Suprapubic skin (tissue), 4 donors: ENCODE measurements around the gene FYB2.

Experiments used
- CTCF ChIP-seq, 2 donors: fragments of 200-600 bp in 1 of 2; fragments of 450-650 bp in 1 of 2; sonication (generic) in 1 of 2; IDR thresholded peaks; one replicate each; pipeline ENCODE4 v1.5.1; 2016 to 2019; ENCODE audit warnings: antibody characterized with exemption in 2 of 2, mild to moderate bottlenecking in 1 of 2, moderate library complexity in 1 of 2
- POLR2A ChIP-seq, 2 donors: fragments of 450-650 bp; IDR thresholded peaks; one replicate each; pipeline ENCODE4 v1.6.1; 2017; ENCODE audit warnings: antibody characterized with exemption in 2 of 2, mild to moderate bottlenecking in 2 of 2, moderate library complexity in 2 of 2
- POLR2AphosphoS5 ChIP-seq, 3 donors: sonication (generic); formaldehyde crosslinking; IDR thresholded peaks; one replicate each; pipeline ENCODE4 v1.6.1; 2017; ENCODE audit warnings: antibody characterized with exemption in 3 of 3

DNA sequence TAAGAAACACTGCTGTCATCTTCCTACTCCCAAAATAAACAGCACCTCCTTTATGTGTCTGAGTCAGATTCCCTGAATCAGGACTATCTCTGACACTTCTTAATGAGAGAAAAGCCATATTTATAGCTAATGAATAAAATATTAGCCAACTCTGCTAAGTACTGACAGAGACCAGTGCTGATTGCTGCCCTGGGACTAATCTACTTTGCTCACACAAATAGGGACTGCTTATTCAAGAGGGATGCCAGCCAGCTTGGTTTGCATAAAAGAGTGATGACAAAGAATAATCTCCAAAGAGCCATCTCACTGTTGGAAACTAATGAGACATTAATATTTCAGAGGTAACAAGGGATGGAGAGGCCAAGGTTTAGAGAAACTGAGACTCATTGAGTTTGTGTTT, 36.4 kb downstream of the FYB2 start:
- TF ChIP-seq POLR2A (IDR thresholded peaks at IDR 0.05): no peak
- no peak for TF ChIP-seq POLR2AphosphoS5 (IDR thresholded peaks at IDR 0.05)
- no peak for TF ChIP-seq CTCF (IDR thresholded peaks at IDR 0.05)
